NCI-H1694 (cell line): Measurements from ENCODE around the gene TRAIP.
A peak's percentile ranks its signal among the peaks of the same experiment; 100 is the strongest.
"Not testable (repeated sequence)": the region's sequence is repeated elsewhere in the genome, so short reads cannot be mapped to it uniquely, and the experiment has no call there.

Source experiments
- DNase-seq: peaks from one replicate; lab custom pipeline; 2025; lab: John Stamatoyannopoulos, UW

The TRAIP gene, protein sequence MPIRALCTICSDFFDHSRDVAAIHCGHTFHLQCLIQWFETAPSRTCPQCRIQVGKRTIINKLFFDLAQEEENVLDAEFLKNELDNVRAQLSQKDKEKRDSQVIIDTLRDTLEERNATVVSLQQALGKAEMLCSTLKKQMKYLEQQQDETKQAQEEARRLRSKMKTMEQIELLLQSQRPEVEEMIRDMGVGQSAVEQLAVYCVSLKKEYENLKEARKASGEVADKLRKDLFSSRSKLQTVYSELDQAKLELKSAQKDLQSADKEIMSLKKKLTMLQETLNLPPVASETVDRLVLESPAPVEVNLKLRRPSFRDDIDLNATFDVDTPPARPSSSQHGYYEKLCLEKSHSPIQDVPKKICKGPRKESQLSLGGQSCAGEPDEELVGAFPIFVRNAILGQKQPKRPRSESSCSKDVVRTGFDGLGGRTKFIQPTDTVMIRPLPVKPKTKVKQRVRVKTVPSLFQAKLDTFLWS

GRCh38 chr3:49856181-49857005 lies at the start of gene TRAIP:
Gene TRAIP, minus strand, starts transcription at chr3:49856564. Its CDS starts 111 bp downstream, at chr3:49856453.
- DNase-seq: peak; percentile 74

- DNase-seq: not testable (repeated sequence)
Observed at GRCh38 chr3:49904448-49904847, 48.1 kb upstream of the TRAIP start.

- DNase-seq: no peak
Observed at GRCh38 chr3:49903451-49904424, 47.4 kb upstream of the TRAIP start, which contains the start of gene MST1R. Gene MST1R, minus strand, starts transcription at chr3:49903873. Its CDS starts 264 bp downstream, at chr3:49903609.

DNA sequence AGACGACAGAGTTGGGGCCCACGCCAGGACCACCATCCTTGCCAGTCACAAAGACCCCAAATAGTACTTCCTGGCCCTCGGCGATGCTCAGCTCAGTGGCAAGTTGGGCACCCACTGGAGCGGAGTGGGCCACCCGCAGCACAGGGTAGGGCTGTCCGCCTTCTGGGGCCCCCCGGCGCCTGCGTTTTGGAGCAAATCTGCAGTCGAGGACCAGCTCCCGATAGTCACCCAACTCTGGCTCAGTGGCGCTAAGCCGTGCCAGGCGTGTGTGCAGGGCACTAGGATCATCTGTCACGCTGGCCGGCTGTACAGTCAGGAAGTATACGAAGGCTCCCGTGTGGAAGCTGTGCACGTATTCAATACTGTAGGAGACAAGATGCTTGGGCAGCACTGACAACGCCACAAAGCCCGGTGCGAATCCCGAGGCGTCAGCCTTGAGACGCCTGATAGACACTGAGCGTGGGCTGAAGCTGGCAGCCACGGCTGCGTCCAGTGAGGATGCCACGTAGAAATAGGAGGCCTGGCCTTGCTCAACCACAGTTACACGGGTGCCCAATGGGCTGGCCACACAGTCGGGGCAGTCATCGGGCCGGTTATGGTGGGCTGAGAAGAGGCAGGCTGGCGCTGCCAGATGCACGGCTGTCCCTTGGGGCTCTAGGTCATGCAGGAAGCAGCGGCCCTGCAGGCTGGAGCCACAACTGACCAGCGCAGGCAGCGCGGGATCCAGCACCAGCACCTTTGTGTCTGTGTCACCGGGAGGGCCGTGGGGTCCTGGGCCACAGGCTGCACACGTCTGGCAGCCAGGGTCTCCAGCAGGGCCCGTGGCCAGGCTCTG lies 46.4 kb upstream of the TRAIP start:
- DNase-seq: no peak

DNA sequence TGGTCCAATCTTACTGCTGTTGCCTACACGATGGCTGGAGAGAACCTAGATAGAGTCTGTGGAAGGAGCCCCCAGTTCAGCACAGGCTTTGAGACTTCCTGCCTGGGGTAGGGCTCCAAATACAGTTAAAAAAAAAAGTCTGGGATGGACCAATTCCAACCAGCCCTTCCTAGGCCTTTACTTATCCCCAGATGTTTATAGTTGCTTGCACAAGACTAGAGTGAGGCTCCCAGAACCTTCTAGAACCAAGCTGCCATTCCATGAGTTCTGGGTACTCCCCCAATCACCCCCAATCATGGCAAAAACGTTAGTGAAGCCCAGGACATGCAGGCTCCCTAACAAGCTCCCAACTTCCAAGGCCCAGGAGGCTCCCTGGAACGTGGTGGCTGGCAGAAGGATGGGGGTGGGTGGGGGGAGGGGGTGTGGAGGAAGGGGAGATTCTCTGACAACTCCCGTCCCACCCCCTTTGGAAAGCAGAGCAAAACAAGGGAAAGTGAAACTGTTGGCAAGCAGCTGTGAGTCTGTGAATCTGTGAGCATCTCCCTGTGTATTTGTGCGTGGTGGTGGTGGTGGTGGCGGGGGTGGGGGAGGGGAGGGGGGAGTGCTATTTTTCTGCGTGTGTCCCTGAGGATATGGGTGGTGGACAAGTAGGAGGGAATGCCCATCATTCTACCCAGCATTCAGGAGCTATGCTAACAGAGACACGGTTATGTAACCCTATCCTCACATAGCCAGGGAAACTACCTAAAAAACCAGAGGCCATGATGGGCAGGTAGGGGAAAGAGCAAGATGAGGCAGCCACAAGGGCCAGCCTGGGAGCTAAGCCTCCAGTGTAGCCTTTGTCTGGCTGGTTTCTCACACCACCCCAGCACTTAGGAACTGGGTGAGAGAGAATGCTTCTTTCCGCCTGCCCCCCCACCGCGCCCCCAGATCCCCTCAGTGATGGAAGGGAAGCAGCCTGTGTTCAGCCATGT lies 45.3 kb upstream of the TRAIP start:
- DNase-seq: no peak

- DNase-seq: no peak
Observed at GRCh38 chr3:49900491-49901153, 44.3 kb upstream of the TRAIP start.

DNA sequence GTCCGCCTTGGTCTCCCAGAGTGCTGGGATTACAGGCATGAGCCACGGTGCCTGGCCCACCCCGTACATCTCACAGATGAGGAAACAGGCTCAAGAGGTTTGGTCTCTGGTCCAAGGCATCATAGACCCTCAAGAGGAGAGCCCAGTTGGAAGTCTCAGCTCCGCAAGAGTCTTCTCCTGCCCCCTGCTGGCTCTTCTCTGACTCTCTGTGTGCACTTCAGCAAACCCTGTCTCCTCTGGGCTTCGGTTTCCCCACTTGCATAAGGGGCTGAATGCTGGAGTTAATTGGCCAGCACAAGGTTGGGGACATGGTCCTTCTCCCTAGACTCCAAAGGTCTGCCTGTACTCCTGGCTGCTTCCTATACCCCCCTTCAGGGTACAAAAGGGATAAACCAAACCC lies 43.5 kb upstream of the TRAIP start:
- DNase-seq: peak; percentile 39

DNA sequence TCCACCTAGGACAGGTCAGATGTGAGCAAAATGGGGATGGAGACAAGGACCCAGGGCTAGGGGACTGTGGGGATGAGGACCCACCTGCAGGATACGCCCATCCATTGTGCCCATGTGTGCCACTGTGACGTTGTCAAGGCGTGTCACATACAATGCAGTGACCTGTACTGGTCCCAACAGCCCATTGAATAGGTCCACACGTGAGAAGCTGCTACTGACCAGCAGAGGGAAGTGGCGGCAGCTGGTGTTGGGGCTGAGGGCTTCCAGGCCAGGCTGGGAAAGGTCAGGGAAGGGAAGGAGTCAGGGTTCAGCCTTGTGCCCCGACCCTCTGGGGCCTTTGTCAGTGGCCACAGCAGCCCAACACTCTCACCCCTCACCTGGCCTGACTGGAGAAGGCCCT lies 42.6 kb upstream of the TRAIP start:
- no peak for DNase-seq

DNA sequence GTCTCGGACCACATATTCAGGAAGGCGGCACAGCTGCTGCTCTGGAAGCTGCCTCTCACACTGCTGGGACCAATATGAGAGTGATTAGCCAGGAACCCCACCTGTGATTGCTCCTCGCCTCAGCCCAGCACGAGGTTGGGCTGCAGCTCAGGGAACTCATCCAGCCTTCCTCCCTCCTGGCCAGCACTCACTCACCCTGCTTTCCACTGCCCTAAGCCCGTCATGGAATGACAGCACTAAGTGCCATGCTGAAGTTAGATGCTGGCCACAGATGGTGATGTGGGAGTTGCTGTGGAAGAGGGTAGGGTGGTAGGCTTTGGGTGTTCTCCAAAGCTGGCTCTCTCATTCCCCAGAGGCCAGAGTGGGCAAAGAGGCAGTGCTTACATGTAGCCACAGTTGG lies 40.0 kb upstream of the TRAIP start:
- no peak for DNase-seq

DNA sequence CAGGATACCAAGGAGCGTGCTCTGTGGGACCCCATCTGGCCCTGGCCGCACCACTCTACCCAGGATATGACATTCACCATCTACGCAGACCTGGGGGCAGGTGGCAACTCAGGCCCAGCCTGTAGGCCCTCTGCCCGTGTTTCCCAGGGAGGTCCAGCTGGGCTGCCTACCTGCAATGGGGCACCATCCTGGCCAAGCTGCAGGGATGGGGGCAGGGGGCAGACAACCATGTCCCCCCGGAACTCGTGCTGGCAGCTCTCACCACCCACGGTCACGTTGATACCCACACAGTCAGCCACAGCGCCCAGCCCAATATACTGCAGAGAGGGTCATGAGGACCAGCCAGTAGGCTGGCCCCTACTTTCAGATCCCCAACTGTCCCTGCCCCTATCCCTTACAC lies 39.4 kb upstream of the TRAIP start:
- DNase-seq: no peak

- no peak for DNase-seq
Observed at GRCh38 chr3:49889296-49889695, 32.9 kb upstream of the TRAIP start.

DNA sequence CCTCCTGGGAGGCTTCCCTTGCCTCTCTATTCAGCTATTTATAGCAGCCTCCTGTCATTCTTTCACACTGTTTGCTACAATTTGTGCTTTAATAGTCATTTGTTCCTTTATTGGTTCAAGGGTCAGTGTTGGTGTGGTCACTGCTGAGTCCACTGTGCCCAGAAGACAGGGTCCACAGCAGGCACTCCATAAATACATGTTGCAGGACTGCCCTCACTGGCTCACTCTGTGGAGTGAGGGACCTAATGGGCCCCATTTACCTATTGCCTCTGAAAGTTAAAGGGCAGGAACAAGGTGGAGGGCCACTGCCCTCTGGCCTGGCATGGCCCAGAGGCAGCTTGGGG lies 30.5 kb upstream of the TRAIP start:
- no peak for DNase-seq

GRCh38 chr3:49883998-49884397 lies 27.6 kb upstream of the TRAIP start:
- DNase-seq: no peak

GRCh38 chr3:49882166-49882565 lies 25.8 kb upstream of the TRAIP start:
- DNase-seq: no peak

DNA sequence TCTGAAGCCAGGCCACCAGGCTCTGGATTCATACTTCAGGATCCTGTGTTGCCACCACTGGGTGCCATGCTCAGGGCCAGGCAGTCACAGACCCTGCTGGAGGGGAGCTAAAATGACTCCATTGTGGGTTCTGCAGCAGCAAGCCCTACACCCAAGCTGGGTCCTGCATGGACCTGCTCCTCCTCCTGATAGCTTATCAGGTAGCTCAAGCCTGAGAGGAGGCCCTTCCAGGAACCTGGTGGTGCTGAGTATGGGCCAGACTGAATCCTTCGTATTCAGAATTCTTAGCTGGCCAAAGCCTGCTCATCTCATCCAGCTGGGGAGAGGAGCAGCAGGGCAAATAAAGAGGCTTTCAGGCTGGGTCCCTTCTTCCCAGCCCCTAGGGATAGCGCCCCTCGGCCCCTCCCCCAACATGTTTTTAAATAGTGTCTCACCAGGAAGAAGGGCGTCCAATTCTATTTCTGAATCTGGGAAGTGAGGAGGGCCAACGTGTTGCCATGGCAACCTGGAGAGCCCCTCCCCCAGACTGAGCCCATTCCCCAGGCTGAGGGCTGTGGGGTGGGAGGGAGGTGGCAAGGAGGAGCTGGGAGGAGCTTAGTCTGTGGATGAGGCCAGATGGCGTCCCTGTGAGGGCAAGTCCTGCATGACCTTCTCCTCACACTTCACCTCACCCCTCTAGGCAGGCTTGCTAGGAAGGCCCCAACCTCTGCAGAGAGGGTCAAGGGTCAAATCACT lies 24.4 kb upstream of the TRAIP start:
- peak; percentile 67 for DNase-seq

DNA sequence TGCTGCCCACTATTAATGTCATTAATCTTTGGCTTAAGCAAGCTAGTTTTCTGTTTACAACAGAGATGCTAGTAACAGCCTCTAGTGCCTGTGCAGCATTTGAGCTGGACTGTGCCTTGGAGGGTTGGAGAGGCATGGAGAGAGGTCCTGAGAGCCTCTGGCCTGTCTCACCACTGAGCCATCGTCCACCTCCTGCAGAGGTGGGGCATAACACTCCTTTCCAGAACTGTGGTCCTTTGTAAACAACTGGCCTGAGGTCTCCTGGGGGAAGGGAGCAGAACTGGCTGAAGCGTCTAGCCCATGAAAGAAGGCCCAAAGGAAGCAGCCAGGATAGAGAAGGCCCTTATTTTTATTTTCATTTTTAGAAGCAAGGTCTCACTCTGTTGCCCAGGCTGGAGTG lies 23.4 kb upstream of the TRAIP start:
- DNase-seq: no peak

GRCh38 chr3:49878686-49879085 lies 22.3 kb upstream of the TRAIP start:
- DNase-seq: no peak

GRCh38 chr3:49877716-49878115 lies 21.4 kb upstream of the TRAIP start:
- no peak for DNase-seq

DNA sequence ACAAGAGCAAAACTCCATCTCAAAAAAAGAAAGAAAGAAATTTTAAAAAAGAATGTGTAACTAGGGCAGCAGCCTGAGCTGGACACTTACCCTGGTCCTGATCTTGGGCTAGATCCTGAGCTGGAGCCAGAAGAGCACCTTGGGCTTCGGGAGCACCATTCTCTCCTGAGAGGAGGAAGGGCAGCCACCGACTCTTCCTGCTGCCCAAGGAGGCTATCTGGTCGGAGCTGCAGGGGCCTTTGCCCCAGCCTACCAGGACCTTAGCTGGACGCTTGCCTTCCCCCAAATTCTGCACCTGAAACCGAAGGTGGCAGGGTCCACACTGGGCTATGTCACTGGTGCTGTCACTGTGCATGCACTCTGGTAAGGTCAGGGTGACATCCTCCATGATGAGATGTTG lies 20.2 kb upstream of the TRAIP start:
- DNase-seq: no peak
